ENCODE results near the gene TCF12.
"Not testable (repeated sequence)": the region's sequence is repeated elsewhere in the genome, so short reads cannot be mapped to it uniquely, and the experiment has no call there.

The TCF12 gene

DNA sequence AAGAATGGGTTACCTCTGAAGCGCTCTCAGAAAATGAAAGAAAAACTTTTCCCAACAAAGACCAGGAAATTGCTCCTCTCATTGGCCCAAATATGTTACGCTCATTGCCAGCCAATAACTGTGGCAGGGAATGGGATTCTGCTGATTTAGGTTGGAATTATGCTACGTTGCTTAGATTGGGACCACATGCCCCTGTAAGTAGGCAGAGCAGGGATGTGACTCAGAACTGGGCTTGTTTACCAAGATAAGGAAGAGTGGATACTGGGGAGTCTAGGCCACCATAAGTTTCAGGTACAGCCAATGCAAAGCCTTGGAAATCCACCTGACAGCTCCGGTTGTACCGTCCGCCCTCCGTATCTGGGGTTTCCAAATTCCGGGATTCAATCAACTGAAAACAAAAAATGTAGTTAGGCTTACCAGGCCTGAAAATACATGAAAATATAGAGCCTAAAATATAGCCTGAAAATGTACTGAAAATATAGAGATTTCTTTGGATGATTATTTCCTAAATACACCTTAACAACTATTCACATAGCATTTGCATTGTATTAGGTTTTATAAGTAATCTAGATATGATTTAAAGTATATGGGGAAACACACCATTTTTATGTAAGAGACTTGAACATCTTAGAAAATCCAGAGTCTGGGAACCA, 1.5 kb upstream of the TCF12 start:
- no peak for DNase-seq

GRCh38 chr15:56917652-56918045, 795 bp upstream of the TCF12 start:
- DNase-seq: no peak

DNA sequence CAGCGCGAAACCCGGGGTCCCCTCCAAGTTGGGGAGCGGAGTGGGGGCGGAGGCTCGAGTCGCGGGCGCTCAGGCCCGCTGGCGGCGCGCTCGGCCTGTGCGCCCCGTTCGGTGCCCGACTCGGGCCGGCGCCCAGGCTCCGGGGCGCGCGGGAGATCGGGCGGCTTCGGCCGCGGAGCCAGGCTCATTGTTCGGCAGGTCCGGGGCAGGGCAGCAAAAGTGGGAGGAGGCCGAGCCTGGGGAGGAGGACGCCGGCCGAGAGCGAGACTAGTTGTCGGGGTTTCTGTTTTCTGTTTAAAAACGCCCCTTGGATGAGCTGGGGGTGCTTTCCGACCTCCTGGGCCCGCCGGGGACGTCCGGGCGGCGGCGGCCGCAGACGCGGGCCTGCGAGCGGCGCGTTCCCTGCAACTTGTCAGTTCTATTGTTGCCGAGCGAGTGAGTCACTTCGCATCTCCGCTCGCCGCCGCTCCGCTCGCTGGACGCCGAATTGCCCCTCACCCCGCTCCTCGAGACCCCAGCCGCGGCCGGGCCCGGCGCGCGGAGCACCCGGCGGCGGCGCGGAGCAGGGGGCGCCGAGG, 676 bp downstream of the TCF12 start:
- DNase-seq: peak; percentile 60

GRCh38 chr15:56919609-56920366, 1.3 kb downstream of the TCF12 start:
- DNase-seq: peak; percentile 15

GRCh38 chr15:56920367-56920627, 1.9 kb downstream of the TCF12 start:
- DNase-seq: no peak

DNA sequence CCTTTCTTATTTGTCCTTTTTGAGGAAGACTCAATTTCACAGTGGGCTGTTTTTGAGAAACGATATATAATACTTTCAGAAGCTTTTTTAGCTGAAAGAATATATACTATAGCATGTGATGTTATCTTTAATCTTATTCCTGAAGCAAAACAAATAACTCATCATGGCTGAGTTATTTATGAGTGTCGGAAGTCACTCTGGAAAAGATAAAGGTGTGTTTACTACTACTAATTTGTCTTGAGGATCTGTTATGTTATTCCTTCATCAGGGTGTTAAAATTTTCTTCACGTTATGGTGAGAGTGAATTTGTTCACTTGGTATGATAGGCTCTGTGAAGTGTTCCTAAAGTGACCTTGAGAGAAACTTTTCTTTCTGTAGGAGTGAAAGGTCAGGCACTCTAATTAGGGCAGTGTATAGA, 4.7 kb downstream of the TCF12 start:
- no peak for DNase-seq

DNA sequence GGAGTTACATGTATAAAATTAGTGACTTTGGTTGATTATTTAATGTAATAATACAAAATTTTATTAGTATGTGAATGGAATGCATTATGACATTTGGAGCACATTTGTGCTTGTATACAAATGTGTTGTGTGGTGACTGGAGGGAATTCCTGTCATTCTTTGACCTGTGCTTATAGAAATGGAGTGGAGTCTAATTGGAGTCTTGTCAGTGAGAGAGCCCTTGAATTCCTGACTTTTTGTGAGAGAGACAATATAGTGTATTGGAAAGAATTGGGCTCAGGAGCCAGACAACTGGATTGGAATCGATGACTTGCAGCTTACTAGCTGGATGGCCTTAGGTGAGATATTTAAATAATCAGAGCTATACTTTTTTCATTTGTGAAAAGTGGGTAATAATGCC, 9.4 kb downstream of the TCF12 start:
- no peak for DNase-seq

DNA sequence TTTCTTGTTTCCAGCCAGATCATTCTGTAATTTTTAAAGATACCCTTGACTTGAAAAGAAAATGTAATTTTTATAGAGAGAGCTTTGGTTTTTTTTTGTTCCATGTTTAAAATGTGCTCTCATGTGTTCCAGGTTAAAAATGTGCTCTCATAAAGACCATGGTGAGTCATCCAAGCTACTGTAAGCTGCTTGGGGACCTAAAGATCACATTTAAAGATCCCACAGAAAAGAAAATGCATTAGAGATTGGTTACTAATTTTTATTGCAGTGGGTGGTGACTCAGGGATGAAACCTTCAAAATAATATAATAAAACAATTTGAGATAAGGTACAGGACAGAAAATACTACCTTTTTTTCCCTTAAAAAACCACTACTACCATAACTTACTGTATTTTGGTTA, 11.0 kb downstream of the TCF12 start:
- DNase-seq: no peak

- DNase-seq: no peak
Measured at GRCh38 chr15:56929933-56930332, 11.5 kb downstream of the TCF12 start.

- no peak for DNase-seq
Measured at GRCh38 chr15:56930669-56931313, 12.3 kb downstream of the TCF12 start.

DNA sequence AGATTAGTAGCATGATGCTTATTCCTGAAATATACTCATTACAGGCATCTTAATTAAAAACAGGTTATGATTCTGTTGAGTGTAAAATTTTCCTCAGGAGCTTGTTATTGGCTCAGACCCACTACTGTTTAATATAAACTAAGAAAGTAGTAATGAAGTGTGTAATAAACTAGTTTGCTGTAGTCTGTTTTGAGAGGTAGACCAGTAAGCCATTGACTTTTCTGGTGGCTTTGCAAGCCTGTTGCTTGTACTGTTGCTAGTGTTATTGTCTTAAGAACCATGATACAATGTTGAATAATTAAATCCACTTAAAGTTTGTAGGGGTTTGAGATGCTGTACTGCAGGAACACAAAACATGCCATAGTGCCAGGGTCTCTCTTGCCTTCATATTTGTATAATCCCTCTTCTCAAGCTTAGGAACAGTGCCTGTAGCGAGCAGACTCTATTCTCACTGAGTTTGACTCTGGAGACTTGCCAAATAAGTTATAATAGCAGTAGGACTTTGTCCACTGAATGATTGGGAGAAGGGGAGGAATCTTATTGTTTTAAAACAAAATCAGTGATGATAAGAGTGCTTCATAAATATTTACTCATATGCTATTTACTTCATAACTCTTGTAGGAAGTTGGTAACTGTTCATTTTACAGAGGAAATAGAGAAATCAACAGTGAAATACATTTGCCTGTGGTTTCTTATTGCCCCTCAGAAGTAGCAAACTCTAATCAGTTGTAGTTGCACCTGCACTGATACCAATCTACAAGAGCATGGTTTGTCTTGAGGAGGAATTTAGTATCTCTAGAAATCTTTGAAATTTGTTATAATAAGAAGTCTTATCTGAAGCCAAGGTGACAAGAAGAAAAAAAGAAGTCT, 13.4 kb downstream of the TCF12 start:
- no peak for DNase-seq

DNA sequence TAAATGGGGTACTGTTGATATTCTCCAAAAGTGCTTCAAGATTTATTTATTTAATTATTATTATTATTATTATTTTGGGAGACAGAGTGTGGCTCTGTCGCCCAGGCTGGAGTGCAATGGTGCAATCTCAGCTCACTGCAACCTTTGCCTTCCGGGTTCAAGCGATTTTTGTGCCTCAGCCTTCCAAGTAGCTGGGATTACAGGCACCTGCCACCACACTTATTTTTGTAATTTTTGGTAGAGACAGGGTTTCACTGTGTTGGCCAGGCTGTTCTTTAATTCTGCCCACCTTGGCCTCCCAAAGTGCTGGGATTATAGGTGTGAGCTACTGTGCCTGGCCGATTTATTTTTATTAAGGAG, 14.0 kb downstream of the TCF12 start:
- not testable (repeated sequence) for DNase-seq

DNA sequence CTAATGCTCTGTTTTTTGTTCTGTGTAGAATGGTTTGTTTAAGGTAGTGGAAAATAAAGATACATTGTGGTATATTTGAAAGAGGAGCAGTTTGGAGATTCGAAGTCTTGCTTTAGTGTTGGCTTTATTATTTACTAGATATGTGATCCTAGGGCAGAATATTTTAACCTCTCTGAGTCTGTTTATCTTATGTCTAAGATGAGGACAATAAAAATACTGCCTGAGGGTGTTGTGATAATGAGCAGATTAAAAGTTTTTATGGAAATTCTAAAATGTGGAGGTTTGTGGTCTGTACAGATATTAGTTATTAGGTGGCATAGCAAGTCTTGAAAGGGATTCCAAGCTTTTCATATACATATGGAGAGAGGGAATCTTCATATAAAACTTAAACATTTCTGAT, 15.0 kb downstream of the TCF12 start:
- no peak for DNase-seq

DNA sequence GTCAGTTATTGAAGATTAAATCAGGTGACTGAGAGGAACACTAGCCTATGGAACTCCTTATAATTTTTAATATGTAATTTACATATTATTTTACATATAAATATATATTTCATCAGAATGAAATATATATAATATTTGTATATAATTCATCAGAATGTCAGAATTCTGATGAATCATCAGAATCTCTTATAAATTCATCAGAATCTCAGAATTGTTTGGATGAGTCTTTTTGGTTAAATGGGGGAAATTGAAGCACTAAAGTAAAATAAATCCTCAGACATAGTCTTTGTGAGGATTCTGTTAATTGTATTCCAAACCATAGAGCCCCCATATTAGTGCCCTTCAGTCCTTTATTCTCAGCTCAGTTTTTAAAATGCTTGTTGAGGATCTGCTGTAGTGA, 15.4 kb downstream of the TCF12 start:
- DNase-seq: no peak

- no peak for DNase-seq
Measured at GRCh38 chr15:56934269-56934668, 15.8 kb downstream of the TCF12 start.

- no peak for DNase-seq
Measured at GRCh38 chr15:56936929-56937328, 18.5 kb downstream of the TCF12 start.

GRCh38 chr15:56939257-56939656, 20.8 kb downstream of the TCF12 start:
- no peak for DNase-seq

DNA sequence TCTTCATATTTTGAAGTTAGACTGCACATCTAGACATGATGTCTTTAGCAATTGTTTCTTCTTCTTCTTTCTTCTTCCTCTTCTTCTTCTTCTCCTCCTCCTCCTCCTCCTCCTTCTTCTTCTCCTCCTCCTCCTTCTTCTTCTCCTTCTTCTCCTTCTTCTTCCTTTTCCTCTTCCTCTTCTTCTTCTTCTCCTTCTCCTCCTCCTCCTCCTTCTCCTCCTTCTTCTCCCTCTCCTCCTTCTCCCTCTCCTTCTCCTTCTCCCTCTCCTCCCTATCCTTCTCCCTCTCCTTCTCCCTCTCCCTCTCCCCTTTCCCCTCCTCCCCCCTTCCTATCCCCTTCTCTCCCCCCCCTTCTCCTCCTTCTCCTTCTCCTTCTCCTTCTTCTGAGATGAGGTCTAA, 21.9 kb downstream of the TCF12 start:
- no peak for DNase-seq

GRCh38 chr15:56942118-56942517, 23.7 kb downstream of the TCF12 start:
- DNase-seq: no peak

DNA sequence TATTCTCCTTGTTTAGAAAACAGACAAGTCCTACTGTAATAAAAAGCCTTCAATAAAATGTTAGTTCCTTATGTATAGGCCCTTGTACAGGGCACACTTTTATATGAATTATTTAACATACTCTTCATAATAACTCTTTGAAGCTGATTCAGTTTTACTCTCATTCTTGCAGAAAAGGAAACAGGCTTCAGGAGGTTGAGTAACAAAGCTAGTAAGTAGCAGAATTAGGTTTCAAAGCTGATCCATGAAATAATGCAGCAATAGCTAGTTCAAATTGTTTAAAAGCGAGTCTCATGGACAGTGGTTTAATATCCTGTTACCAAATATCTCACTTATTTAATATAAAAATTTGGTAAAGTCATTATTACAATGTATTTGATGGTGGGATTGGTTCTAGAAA, 25.0 kb downstream of the TCF12 start:
- DNase-seq: no peak

GRCh38 chr15:56944485-56944884, 26.0 kb downstream of the TCF12 start:
- no peak for DNase-seq

GRCh38 chr15:56946150-56946549, 27.7 kb downstream of the TCF12 start:
- no peak for DNase-seq

All from stimulated activated CD4-positive, alpha-beta T cell treated with anti-CD3 and anti-CD28 coated beads, Interleukin-1b, Interleukin-23, amount 100 ng/mL, for 48 hours (primary cell).